ENCODE data around the gene SERPING1. TPM values are rescaled to one million over a fixed set of nuclear protein-coding genes. Genes with fewer than 3 reads are reported as not detected.

The SERPING1 gene
- total RNA-seq, 4 donors from 2014 or later: 89.4 to 236 (median 103) TPM

DNA sequence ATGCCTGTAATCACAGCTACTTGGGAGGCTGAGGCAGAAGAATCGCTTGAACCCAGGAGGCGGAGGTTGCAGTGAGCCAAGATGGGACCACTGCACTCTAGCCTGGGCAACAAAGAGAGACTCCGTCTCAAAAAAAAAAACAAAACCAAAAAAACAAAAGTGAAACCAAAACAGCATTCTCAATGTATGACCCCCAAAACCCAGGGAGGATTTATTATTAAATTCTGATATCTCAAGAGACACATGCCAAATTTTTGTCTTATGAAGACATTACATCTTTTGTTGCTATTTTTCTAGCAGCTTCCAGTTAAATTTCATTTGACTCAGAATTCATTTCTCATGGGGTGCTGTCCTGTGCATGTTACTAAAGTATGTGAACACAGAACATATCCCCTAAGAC, 55.2 kb downstream of the SERPING1 start:
- TF ChIP-seq, protein P1, sequence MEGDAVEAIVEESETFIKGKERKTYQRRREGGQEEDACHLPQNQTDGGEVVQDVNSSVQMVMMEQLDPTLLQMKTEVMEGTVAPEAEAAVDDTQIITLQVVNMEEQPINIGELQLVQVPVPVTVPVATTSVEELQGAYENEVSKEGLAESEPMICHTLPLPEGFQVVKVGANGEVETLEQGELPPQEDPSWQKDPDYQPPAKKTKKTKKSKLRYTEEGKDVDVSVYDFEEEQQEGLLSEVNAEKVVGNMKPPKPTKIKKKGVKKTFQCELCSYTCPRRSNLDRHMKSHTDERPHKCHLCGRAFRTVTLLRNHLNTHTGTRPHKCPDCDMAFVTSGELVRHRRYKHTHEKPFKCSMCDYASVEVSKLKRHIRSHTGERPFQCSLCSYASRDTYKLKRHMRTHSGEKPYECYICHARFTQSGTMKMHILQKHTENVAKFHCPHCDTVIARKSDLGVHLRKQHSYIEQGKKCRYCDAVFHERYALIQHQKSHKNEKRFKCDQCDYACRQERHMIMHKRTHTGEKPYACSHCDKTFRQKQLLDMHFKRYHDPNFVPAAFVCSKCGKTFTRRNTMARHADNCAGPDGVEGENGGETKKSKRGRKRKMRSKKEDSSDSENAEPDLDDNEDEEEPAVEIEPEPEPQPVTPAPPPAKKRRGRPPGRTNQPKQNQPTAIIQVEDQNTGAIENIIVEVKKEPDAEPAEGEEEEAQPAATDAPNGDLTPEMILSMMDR (IDR thresholded peaks at IDR 0.05): no peak
- no peak for TF ChIP-seq POLR2A (IDR thresholded peaks at IDR 0.05)
- no peak overlapping the region for H3K4me3 ChIP-seq (ENCODE audit: low read depth, poor library complexity, severe bottlenecking)
- DNase-seq (ENCODE audit: low spot score in 2 of 2): no peak
- intact Hi-C loops (cut with DNase I; ENCODE audit: low total_unique reads): no loop called here
- 76 to 87% methylated on average over 3 of the region's 3 CpGs for WGBS, 2 donors

DNA sequence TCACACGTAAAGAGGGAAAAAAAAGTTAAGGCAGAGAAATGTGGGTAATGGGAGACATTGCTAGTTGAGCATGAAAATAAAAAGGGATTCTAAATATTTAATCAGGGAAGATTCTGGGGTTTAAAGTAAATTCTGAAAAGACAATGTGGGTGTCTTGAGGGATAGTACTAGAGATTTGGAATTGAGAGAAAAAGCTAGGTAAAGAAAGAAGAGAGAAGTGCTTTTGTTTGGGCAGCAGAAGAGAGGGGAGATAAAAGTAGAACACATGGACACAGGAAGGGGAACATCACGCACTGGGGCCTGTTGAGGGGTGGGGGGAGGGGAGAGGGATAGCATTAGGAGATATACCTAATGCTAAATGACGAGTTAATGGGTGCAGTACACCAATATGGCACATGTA, 55.7 kb downstream of the SERPING1 start:
- intact Hi-C loops (cut with DNase I; ENCODE audit: low total_unique reads): no loop called here
- no peak overlapping the region for H3K4me3 ChIP-seq (ENCODE audit: low read depth, poor library complexity, severe bottlenecking)
- no peak for DNase-seq (ENCODE audit: low spot score in 2 of 2)
- WGBS, 2 donors: 41 to 50% methylated on average over 3 of the region's 3 CpGs
- TF ChIP-seq, protein P1 (IDR thresholded peaks at IDR 0.05): no peak
- TF ChIP-seq POLR2A (IDR thresholded peaks at IDR 0.05): no peak

DNA sequence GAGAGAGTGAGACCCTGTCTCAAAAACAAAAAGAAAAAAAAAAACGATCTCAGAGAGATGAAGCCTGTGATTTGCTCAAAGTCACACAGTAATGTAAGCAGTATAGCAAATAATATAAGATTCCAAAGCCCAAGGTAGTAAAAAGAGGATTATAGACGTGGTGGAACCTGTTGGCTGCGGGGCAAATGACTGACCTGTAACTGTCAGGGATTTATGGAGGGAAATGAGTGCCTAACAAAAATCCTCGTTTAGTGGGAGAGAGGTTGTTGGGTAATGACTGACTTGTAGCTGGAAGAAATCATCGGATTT, 59.4 kb downstream of the SERPING1 start:
- intact Hi-C loops (cut with DNase I; ENCODE audit: low total_unique reads): loop anchor here (5.0 kb wide), 1 partner anchor 865 kb away; no protein-coding TSS in a partner anchor
- 9 to 10% methylated on average over 5 of the region's 5 CpGs for WGBS, 2 donors
- TF ChIP-seq, protein P1 (IDR thresholded peaks at IDR 0.05): no peak
- TF ChIP-seq POLR2A (IDR thresholded peaks at IDR 0.05): no peak
- DNase-seq (ENCODE audit: low spot score in 2 of 2): no peak
- H3K4me3 ChIP-seq (ENCODE audit: low read depth, poor library complexity, severe bottlenecking): no peak overlapping the region

DNA sequence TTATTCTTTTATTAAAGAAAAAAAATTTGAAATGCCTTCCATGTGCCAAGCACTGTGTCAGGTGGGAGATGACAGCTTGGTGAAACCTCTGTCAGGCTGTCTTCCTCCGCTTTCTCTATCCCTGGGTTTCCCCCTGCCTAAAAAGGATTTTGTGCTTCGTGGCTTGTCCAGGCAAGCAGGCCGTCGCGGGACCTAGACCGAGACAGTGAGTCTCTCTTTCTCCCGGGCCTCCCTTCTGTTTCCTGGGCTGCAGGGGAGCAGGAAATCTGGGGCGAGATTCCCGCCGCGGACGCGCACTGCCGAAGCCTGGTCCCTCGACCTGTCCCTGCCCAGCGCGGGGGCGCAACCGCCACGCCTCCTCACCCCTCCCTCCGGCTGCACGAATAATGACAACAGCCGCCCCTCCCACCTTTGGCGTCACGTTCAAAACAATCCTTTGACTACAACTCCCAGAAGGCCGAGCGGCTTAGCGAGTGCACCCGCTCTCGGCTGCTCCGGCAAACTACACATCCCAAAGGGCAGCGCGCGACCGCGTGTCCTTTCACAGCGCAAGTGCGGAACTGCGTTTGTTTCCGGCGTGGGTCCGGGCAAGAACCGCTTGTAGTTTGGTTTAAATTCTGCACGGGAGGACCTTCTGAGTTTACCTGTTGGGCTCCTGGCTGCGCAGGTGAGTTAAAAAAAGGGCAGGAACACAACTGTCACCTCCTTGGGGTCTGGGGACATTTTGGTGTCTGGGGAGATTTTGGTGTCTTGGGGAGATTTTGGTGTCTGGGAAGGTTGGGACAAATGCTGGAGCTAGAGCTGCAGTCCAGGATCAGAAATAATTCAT, 59.9 kb downstream of the SERPING1 start, which contains the start of gene CLP1:
Gene CLP1 (plus strand): TSS at position 569 of the 829 bp plus-strand sequence. CDS start 1,715 bp downstream, outside the sequence.
- H3K4me3 ChIP-seq (ENCODE audit: low read depth, poor library complexity, severe bottlenecking): peak within 1 kb of the TSS; percentile 48
- TF ChIP-seq POLR2A (IDR thresholded peaks at IDR 0.05): no peak
- TF ChIP-seq, protein P1 (IDR thresholded peaks at IDR 0.05): no peak
- peak; percentile 100 for DNase-seq (ENCODE audit: low spot score in 2 of 2)
- intact Hi-C loops (cut with DNase I; ENCODE audit: low total_unique reads): loop anchor here (5.0 kb wide), 1 partner anchor 865 kb away; no protein-coding TSS in a partner anchor
- WGBS, 2 donors: 0% methylated on average over 32 to 37 of the region's 45 CpGs

DNA sequence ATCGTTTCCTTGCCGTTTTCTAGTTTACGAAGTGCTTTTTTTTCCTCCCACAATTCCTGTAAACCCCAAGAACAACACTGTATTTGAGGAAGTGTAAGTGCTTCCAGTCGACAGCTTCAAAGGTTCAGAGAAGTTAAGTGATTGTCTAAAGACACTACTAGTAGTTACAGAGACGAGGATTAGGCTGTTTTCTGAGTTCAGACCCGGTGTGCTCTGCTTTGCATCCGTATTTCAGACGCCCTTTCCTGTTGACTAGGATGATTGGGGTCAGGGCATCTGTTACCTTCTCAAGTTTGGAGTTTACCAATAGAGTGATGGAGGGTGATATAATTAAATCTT, 60.5 kb downstream of the SERPING1 start:
- intact Hi-C loops (cut with DNase I; ENCODE audit: low total_unique reads): loop anchor here (5.0 kb wide), 1 partner anchor 864 kb away; no protein-coding TSS in a partner anchor
- WGBS, 2 donors: 0 to 1% methylated on average over 8 of the region's 8 CpGs
- no peak for DNase-seq (ENCODE audit: low spot score in 2 of 2)
- TF ChIP-seq, protein P1 (IDR thresholded peaks at IDR 0.05): no peak
- TF ChIP-seq POLR2A (IDR thresholded peaks at IDR 0.05): no peak
- H3K4me3 ChIP-seq (ENCODE audit: low read depth, poor library complexity, severe bottlenecking): peak overlapping the region; percentile 48
